K562 (cell line): Measurements from ENCODE around the gene G6PC3. TPM values are rescaled to one million over a fixed set of nuclear protein-coding genes. Genes with fewer than 3 reads are reported as not detected.

Experiments used
- BHLHE40 ChIP-seq: IDR thresholded peaks from 2 replicates; pipeline ENCODE4 v1.6.1; 2011; ENCODE audit warnings: low read length, improper control_type of control experiment
- CEBPG ChIP-seq, 3 experiments: fragments of 200-800 bp in 1 of 3; sonication (Bioruptor generic) in 1 of 3; sonication (generic) in 1 of 3; formaldehyde crosslinking in 1 of 3; IDR thresholded peaks in 2 of 3; conservative IDR thresholded peaks in 1 of 3; 2 replicates each; pipeline versions ENCODE4 v1.6.1 to v1.8.0; 2016 to 2022; ENCODE audit warnings: missing compliant biosample characterization in 2 of 3, missing genetic modification characterization in 2 of 3, mild to moderate bottlenecking in 1 of 3, missing genetic modification reagents in 1 of 3
- ESRRA ChIP-seq: fragments of 450-650 bp; IDR thresholded peaks from 2 replicates; pipeline ENCODE4 v1.6.1; 2014; ENCODE audit warnings: low read depth, mild to moderate bottlenecking, moderate library complexity, borderline replicate concordance
- ILF3 ChIP-seq: fragments of 450-650 bp; IDR thresholded peaks from 2 replicates; pipeline ENCODE4 v1.6.1; 2018; ENCODE audit warnings: antibody characterized with exemption, mild to moderate bottlenecking, moderate library complexity, borderline replicate concordance
- KLF1 ChIP-seq: fragments of 450-650 bp; IDR thresholded peaks from 2 replicates; pipeline ENCODE4 v1.6.1; 2016; ENCODE audit warnings: missing genetic modification characterization, missing compliant biosample characterization
- MAX ChIP-seq: sonication (generic); formaldehyde crosslinking; IDR thresholded peaks from 2 replicates; pipeline ENCODE4 v1.9.0; 2022; ENCODE audit warnings: mild to moderate bottlenecking, missing genetic modification reagents
- NFE2L1 ChIP-seq: fragments of 450-650 bp; IDR thresholded peaks from 2 replicates; pipeline ENCODE4 v1.6.1; 2016; ENCODE audit warnings: missing genetic modification characterization, low read depth, mild to moderate bottlenecking, missing compliant biosample characterization, moderate library complexity, borderline replicate concordance
- NRF1 ChIP-seq, 2 experiments: fragments of 450-650 bp; IDR thresholded peaks in 1 of 2; conservative IDR thresholded peaks in 1 of 2; 2 replicates each; pipeline ENCODE4 v1.6.1; 2014; ENCODE audit warnings: mild to moderate bottlenecking in 2 of 2
- POLR2AphosphoS2 ChIP-seq: IDR thresholded peaks from 2 replicates; pipeline ENCODE4 v1.6.1; 2012; ENCODE audit warnings: low read length, improper control_type of control experiment
- PRMT5 ChIP-seq: sonication (generic); formaldehyde crosslinking; IDR thresholded peaks from 2 replicates; pipeline ENCODE4 v1.5.0; 2020; ENCODE audit warnings: missing genetic modification reagents
- RBM22 ChIP-seq: fragments of 200-400 bp; formaldehyde crosslinking; IDR thresholded peaks from 2 replicates; pipeline ENCODE4 v1.6.1; 2018; ENCODE audit warnings: low read length, low read depth; ENCODE audit not compliant: poor library complexity, severe bottlenecking
- SETDB1 ChIP-seq: IDR thresholded peaks from one replicate; pipeline ENCODE4 v1.6.1; 2012; ENCODE audit warnings: low read length, control low read depth, inconsistent platforms
- TEAD4 ChIP-seq, 2 experiments: sonication (generic) in 1 of 2; formaldehyde crosslinking in 1 of 2; IDR thresholded peaks; 2 replicates each; pipeline versions ENCODE4 v1.6.1 to v1.8.0; 2012 to 2022; ENCODE audit warnings: borderline replicate concordance in 1 of 2, inconsistent platforms in 1 of 2, low read length in 1 of 2, mild to moderate bottlenecking in 1 of 2, missing genetic modification reagents in 1 of 2
- ZNF23 ChIP-seq: fragments of 250-450 bp; sonication (Bioruptor Pico); IDR thresholded peaks from 2 replicates; pipeline ENCODE4 v1.4.0; 2020; ENCODE audit warnings: mild to moderate bottlenecking
- polyA plus RNA-seq, 8 experiments: library from polyadenylated mRNA; depleted of rRNA in 4 of 8; stranded (reverse) in 5 of 8; unstranded in 3 of 8; fragments of >200 nt; fragmentation: Nextera tagmentation in 2 of 8; fragmentation: Illumina TruSeq in 1 of 8; extraction: Ambion mirVana in 2 of 8; extraction: Trizol in 1 of 8; gene quantifications; 2 replicates each; pipeline versions ENCODE4 v1.2.1 to v1.2.3, GENCODE V29; 2011 to 2014; ENCODE audit warnings: inconsistent platforms in 1 of 8, missing spikeins in 1 of 8
- total RNA-seq, 7 experiments: library from RNA; depleted of rRNA in 6 of 7; stranded (reverse); fragments of >200 nt in 6 of 7; fragmentation: Illumina TruSeq in 2 of 7; extraction: Trizol in 2 of 7; gene quantifications; 2 replicates each; pipeline versions ENCODE4 v1.2.1 to v1.2.3, GENCODE V29; 2011 to 2021; ENCODE audit warnings: low replicate concordance in 1 of 7
- TF ChIP-seq, protein P1 (sequence below): fragments of 250-450 bp; sonication (Bioruptor Pico); IDR thresholded peaks from 2 replicates; pipeline ENCODE4 v1.4.0; 2020; ENCODE audit warnings: mild to moderate bottlenecking
- TF ChIP-seq, protein P2 (sequence below): fragments of 450-650 bp; IDR thresholded peaks from 2 replicates; pipeline ENCODE4 v1.7.0; 2016; ENCODE audit warnings: borderline replicate concordance
- TF ChIP-seq, protein P3 (sequence below): fragments of 450-650 bp; formaldehyde crosslinking; IDR thresholded peaks from 2 replicates; pipeline ENCODE4 v1.4.0; 2022; ENCODE audit warnings: missing genetic modification characterization
- TF ChIP-seq, protein P4 (sequence below): fragments of 450-650 bp; IDR thresholded peaks from 2 replicates; pipeline ENCODE4 v1.6.1; 2014; ENCODE audit warnings: low read depth, mild to moderate bottlenecking, moderate library complexity, borderline replicate concordance

G6PC3 gene
- total and polyA plus RNA-seq, 9 of the 15 experiments (the other 6 are each of a cell fraction or from before 2014, with no cell fraction given) = 10.4 to 57.8 (median 31.1) TPM

- TF ChIP-seq PRMT5 (CRISPR knock-in tag) (no peak), SETDB1 (no peak), KLF1 (tag) (peak; percentile 59; the same call in 1 of the 2 replicates), TEAD4 (IDR thresholded peaks at IDR 0.05; ENCODE audit: low read length) (no peak), TEAD4 (CRISPR knock-in tag; IDR thresholded peaks at IDR 0.05; ENCODE audit: borderline replicate concordance) (no peak), ZNF23 (CRISPR knock-in tag) (no peak), ILF3 (0 out of 2 replicates have a peak, but pooled peaks have one; percentile 37), RBM22 (peak; percentile 36), BHLHE40 (0 out of 2 replicates have a peak, but pooled peaks have one; percentile 21), NRF1 (conservative IDR thresholded peaks at IDR 0.05 in 1 of 2, IDR thresholded peaks at IDR 0.05 in 1 of 2) (peak; percentile 96), CEBPG (CRISPR knock-in tag; IDR thresholded peaks at IDR 0.05) (peak; percentile 69), CEBPG (tag; conservative IDR thresholded peaks at IDR 0.05 in 1 of 2, IDR thresholded peaks at IDR 0.05 in 1 of 2) (peak; percentile 70 to 87), MAX (CRISPR knock-in tag) (no peak), ESRRA (peak; percentile 40; the same call in 1 of the 2 replicates), NFE2L1 (no peak), POLR2AphosphoS2 (no peak)
- TF ChIP-seq, protein P1, sequence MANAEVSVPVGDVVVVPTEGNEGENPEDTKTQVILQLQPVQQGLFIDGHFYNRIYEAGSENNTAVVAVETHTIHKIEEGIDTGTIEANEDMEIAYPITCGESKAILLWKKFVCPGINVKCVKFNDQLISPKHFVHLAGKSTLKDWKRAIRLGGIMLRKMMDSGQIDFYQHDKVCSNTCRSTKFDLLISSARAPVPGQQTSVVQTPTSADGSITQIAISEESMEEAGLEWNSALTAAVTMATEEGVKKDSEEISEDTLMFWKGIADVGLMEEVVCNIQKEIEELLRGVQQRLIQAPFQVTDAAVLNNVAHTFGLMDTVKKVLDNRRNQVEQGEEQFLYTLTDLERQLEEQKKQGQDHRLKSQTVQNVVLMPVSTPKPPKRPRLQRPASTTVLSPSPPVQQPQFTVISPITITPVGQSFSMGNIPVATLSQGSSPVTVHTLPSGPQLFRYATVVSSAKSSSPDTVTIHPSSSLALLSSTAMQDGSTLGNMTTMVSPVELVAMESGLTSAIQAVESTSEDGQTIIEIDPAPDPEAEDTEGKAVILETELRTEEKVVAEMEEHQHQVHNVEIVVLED = peak; percentile 99
- TF ChIP-seq, protein P2, sequence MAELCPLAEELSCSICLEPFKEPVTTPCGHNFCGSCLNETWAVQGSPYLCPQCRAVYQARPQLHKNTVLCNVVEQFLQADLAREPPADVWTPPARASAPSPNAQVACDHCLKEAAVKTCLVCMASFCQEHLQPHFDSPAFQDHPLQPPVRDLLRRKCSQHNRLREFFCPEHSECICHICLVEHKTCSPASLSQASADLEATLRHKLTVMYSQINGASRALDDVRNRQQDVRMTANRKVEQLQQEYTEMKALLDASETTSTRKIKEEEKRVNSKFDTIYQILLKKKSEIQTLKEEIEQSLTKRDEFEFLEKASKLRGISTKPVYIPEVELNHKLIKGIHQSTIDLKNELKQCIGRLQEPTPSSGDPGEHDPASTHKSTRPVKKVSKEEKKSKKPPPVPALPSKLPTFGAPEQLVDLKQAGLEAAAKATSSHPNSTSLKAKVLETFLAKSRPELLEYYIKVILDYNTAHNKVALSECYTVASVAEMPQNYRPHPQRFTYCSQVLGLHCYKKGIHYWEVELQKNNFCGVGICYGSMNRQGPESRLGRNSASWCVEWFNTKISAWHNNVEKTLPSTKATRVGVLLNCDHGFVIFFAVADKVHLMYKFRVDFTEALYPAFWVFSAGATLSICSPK = no peak
- TF ChIP-seq, protein P3, sequence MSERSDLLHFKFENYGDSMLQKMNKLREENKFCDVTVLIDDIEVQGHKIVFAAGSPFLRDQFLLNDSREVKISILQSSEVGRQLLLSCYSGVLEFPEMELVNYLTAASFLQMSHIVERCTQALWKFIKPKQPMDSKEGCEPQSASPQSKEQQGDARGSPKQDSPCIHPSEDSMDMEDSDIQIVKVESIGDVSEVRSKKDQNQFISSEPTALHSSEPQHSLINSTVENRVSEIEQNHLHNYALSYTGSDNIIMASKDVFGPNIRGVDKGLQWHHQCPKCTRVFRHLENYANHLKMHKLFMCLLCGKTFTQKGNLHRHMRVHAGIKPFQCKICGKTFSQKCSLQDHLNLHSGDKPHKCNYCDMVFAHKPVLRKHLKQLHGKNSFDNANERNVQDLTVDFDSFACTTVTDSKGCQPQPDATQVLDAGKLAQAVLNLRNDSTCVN (CRISPR knock-in tag) = 0 out of 2 replicates have a peak, but pooled peaks have one; percentile 52
- TF ChIP-seq, protein P4, sequence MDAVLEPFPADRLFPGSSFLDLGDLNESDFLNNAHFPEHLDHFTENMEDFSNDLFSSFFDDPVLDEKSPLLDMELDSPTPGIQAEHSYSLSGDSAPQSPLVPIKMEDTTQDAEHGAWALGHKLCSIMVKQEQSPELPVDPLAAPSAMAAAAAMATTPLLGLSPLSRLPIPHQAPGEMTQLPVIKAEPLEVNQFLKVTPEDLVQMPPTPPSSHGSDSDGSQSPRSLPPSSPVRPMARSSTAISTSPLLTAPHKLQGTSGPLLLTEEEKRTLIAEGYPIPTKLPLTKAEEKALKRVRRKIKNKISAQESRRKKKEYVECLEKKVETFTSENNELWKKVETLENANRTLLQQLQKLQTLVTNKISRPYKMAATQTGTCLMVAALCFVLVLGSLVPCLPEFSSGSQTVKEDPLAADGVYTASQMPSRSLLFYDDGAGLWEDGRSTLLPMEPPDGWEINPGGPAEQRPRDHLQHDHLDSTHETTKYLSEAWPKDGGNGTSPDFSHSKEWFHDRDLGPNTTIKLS = peak; percentile 52; the same call in 1 of the 2 replicates
Observed at GRCh38 chr17:44066204-44066930, 4.2 kb upstream of the G6PC3 start, which contains the start of gene LSM12 (continued).
